GM18526 (cell line): ENCODE results near the gene FRY.

Experiments
- POLR2A ChIP-seq: IDR thresholded peaks from 3 replicates; pipeline ENCODE4 v1.6.1; 2011; ENCODE audit not compliant: insufficient read length; ENCODE audit errors: extremely low read depth

The FRY gene

DNA sequence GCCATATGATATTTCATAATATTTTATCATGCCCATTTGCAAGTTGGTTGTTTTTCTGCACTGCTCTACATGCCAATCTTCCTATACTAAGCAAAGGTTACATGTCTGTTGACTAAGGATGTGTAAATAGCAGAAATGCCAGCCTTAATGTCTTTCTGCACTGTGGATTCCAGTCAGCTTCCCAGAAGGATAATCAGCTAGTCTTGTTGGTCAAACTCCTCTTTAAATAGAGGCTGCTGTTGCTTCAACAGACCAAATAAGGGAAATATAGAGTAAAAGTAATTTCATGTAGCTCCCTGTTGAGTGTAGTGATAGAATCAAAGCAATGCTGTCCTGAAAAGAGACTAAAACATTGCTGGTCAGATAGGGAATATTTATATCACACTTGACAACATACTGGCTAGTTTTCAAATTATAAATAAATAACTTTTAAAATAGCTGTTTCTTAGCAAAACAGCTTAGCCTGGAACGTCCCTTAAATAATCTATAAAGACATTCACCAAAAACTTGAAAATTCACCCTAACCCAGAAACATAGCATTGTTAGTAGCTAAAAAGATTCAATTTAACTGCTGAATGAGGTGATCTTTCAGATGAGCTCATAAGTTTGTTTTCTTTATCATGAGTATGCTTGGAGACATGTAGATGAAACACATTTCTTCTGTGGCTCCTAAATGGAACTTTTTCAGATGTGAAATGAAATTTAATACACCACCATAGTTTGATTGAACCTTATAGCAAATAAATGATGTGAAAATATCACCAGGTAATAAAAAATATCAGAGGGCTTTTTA is 56.6 kb downstream of the FRY start:
- no peak for TF ChIP-seq POLR2A

DNA sequence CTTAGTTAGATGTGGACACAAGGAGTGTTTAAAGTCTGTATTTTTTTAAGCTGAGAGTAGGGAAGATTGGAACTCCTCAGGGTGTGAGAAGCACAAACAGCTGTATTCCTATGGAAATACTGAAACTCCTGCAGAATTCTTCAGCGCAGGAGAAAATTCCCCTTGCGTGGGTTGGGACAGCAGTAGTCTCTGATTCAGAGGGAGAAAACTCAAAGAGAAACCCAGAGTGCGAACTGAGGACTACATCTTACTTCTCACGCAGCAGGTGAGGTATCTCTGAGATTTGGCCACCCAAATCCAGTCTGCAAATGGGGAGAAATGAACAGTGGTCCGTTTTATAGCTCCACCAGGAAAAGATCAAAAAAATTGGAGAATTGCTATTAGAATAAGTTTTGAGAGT is 60.9 kb downstream of the FRY start:
- TF ChIP-seq POLR2A: no peak

DNA sequence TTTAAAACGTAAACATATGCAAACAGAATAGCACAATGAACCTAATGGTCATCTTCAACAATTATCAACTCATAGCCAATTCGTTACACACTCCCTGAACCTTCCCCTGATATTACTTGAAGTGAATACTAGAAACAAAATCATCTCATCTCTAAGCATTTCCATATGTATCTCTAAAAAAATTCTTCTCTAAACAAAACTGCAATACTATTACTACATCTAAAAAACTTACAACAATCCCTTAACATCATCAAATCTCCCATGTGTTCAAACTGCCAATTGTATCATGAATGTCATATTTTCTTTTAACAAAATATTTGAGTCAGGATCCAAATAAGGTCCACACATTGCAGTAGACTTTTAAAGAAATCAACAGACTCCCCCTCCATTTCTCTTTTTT is 61.4 kb downstream of the FRY start:
- no peak for TF ChIP-seq POLR2A

DNA sequence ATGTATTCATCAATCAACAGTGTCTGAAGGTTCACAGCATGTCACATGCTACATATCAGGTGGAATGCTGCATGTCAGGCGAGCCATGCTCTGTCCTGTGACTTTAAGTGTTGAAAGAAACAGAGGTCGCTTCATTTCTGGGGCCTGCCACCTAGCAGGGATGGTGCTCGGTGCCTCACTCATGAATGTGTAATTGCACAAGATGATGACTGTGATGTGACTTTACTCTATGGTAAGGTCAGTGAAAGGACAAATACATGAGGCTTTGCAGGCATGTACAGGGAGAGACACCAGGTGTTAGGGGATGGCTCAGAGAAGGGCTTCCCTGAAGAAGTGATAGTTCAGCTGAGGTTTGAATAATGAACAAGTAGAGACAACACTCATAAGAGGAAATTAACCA is 66.7 kb downstream of the FRY start:
- no peak for TF ChIP-seq POLR2A

DNA sequence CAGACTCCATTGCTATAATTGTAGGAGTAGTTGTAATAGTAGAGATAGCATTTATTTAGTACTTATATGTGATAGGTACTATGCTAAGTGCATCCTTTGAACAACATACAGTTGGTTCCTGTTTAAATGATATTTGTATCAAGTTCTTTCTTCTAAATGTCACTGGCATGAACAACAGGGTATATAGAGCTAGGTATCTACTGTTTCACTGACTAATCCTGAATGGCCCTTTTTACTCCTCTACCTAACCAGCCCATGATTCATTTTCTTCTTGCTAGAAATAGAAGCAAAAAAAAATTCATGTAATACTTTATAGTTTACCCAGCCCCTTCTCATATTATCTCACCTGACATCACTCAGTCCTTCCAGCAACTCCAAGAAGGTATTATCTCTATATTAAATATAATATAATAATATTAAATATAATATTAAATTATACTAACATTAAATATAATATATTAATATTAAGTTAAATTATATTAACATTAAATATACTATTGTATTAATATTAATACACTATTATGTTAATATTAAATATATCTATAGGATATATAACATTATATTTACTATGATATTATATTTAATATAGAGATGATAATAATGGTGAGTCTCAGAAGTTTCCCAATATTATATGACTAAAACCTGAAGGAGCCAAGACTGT is 74.2 kb downstream of the FRY start:
- no peak for TF ChIP-seq POLR2A

DNA sequence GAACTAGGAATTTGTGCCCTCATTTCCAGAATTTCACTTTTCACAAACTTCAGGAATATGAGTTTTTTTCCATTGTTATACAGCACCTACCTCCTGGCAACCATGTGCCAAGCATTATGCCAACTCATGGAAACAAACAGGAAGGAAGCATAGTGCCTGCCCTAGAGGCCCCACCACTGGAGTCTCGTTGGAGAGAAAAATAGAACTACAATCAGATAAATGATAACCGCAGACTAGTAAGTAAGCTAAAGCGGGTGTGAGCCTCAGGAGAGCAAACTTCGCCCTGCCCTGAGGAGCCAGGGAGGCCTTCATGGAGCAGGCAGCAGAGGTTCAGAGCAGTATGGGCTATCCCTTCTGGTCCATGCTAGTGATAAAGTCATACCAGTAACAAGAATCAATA is 75.9 kb downstream of the FRY start:
- no peak for TF ChIP-seq POLR2A

DNA sequence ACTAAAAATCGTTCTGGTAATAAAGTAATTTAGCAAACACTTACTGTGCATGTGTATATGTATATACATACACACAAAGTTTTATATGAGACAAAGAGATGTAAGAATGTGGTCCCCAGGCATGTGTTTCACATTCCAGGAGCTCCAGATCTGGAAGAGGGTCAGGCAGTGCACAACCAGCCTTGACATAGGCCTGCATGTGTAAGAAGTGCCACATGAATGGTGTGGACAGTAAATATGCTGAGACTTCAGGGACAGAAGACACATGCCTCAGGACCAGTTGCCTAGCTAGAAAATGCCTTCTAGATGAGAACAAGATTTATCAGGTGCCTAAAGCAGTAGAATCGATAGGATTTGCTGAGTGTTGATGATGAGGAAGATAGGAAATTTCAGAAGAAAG is 76.4 kb downstream of the FRY start:
- no peak for TF ChIP-seq POLR2A

DNA sequence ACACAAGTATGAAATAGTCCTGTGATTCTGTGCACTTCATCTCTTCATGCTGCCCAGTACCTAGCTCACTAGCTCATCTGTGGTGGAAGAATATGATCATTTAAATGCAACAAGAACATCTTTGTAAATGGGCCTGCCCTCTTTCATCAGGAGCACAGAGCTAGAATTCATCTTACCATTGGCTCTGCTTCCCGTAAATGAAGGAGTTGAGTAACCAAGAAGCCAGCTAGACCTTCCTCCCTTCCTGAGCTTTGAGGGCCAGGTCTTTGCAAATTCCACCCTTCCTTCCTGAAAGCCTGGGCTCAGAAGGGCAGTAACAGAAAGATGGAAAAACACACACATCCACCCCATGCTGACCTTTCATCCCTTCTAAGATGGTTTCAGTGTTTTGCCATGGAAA is 82.0 kb downstream of the FRY start:
- no peak for TF ChIP-seq POLR2A

DNA sequence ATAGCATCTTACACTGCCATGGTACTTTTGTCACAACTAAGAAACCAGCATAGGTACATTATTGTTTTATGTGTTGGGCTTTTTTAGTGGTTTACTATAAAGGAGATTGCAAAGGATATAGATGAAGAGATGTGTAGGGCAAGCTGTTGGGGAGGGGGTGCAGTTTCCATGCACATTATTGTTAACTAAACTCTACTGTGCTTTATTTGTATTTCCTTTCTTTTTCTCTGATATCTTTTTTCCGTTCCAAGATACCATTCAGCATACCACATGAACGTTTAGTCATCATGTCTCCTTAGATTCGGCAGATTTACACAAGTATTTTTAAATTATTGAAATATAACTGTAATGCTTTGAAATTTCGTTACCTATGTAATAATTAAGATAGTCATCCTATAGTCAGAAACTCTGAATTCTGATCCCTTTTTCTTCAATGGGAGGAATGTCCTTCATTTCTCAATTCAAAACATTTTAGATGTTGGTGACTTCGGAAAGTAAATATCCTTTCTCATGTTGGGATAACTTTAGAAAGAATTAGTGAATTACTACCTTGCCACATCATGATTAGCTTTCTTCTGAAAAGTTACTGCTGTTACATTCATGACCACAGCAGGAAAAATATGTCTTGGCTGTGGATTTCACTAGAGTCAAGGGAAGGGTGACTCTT is 82.8 kb downstream of the FRY start:
- no peak for TF ChIP-seq POLR2A

DNA sequence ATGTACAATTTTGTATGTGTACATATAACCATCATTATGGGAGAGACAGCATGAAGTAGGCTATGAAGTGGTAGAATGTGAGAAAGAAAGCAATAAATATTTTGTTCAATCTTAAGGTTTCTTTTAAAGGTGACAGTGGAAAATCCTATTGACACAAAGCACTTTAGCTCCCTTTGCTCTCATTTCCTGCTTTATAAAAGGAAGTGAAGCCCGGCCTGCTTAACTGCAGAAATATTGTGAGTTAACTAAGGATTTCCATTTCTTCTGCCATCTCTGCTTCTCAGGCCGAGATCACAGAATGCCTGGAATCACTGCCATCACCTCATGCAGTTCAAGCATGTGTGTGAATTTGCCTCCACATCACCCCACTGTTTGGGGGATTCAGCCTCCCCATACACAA is 83.5 kb downstream of the FRY start:
- TF ChIP-seq POLR2A: no peak

DNA sequence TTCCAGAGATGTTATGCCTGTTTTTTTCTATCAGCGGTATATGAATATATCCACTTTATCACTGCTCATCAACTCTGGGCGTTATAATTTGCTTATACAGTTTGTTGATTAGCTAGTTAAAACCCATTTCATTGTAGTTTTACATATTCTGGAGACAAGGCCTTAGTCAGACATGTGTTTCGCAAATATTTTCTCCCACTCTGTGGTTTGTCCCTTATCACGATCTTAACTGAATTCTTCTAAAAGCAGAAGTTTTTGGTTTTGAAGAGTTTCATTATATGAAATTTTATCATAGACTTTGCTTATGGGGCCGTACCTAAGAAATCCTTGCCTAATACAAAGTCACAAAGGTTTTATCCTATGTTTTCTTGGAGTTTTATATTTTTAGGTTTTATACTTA is 84.6 kb downstream of the FRY start:
- no peak for TF ChIP-seq POLR2A

DNA sequence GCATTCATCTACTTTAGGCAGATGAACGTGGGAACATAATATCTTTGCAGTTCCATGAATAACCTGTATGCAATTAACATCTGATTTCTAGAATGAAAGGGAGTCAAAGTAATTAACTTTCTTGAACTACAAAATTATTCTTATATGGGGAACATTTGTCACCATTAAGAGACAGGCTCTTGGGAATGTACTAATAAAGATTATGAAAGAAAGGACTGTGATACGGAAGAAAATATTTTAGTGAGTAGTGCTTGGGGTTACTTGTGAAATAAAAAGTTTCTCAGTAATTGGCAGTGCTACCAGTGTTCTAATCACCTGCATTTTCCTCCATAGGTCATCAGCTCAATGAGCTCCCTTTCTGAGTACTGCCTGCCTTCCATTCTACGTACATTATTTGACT is 85.4 kb downstream of the FRY start:
- TF ChIP-seq POLR2A: no peak

DNA sequence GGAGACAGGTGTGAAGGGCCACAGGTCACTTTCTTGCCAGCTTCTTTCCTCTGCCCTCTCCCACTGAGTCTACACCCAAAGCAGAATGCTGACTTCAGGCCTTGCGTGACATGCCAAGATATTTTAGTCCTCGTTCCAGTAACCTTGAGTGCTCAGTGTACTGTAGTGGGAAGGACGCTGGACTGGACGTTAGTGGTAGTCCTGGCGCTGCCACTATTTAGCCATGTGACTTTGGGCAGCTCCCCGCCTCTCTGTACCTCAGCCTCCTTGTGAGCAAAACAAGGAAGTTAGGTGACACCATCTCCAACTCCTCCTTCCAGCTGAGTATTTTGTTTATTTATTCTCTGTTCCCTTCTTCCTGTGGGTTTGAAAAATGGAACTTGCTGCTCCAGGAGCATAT is 86.1 kb downstream of the FRY start:
- no peak for TF ChIP-seq POLR2A

DNA sequence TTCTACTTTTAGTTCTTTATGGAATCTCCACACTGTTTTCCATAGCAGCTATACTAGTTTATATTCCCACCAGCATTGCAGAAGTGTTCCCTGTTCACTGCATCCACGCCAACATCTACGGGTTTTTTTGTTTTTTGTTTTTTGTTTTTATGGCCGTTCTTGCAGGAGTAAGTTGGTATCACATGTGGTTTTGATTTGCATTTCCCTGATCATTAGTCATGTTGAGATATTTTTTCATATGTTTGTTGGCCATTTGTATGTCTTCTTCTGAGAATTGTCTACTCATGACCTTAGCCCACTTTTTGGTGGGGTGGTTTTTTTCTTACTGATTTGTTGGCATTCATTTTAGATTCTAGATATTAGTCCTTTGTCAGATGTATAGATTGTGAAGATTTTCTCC is 89.7 kb downstream of the FRY start:
- no peak for TF ChIP-seq POLR2A

DNA sequence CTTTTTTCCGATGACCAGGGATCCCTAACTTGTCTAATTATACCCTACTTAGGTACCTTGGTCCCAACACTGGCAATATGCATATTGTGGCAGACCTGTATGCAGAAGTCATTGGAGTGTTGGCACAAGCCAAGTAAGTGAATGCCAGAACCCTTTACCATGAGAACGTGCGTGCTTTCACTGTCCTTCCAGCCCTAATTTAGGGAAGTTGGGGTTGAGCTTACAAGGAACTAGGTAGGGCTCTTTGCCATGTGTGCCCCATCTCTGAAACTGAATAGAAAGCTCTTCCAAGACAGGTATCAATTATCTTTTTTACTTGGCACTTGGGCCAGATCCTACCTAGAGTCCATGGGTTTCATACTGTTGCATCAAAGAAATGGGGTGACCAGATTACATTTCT is 93.2 kb downstream of the FRY start:
- no peak for TF ChIP-seq POLR2A

DNA sequence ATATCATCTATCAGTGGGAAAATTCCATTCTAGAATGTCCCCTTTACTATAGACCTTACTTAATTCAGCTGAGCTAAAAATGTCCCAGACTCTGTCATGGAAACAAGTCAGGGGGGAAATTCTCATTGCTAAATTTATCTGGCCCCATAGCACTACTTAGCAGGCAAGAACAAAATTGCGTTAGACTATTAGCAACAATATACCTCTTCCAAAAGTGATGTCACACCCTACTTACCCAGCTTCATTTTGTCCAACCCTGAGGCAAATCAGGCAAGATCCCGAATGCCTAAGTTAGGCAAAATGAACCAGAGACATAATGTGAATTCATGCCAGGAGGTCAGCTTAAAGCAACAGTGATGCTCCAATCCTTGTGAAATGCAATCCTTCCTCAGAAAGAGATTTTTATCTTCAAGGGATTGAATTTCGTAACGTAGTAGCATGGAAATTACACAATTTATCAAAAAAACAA is 93.7 kb downstream of the FRY start:
- no peak for TF ChIP-seq POLR2A
